ENCODE measurements around the gene ASIC2. TPM values are rescaled to one million over a fixed set of nuclear protein-coding genes. Genes with fewer than 3 reads are reported as not detected.

Gene ASIC2
- total RNA-seq, 1 donor from 2014 or later = 0.23 TPM

- TF ChIP-seq CTCF (conservative IDR thresholded peaks at IDR 0.05; ENCODE audit: low read depth, low read length) = no peak
- peak overlapping the region; percentile 5 for H3K4me3 ChIP-seq (ENCODE audit: low read depth, low read length)
- no peak for DNase-seq (ENCODE audit: low read depth)
Measured at GRCh38 chr17:33267851-33268548, 25.1 kb downstream of the ASIC2 start.

GRCh38 chr17:33267271-33267790, 25.8 kb downstream of the ASIC2 start:
- no peak for TF ChIP-seq CTCF (conservative IDR thresholded peaks at IDR 0.05; ENCODE audit: low read depth, low read length)
- peak; percentile 99 for DNase-seq (ENCODE audit: low read depth)
- peak overlapping the region; percentile 5 for H3K4me3 ChIP-seq (ENCODE audit: low read depth, low read length)

- H3K4me3 ChIP-seq (ENCODE audit: low read depth, low read length) = no peak overlapping the region
- no peak for DNase-seq (ENCODE audit: low read depth)
- no peak for TF ChIP-seq CTCF (conservative IDR thresholded peaks at IDR 0.05; ENCODE audit: low read depth, low read length)
Measured at GRCh38 chr17:33266611-33267010, 26.5 kb downstream of the ASIC2 start.

- no peak overlapping the region for H3K4me3 ChIP-seq (ENCODE audit: low read depth, low read length)
- no peak for TF ChIP-seq CTCF (conservative IDR thresholded peaks at IDR 0.05; ENCODE audit: low read depth, low read length)
- no peak for DNase-seq (ENCODE audit: low read depth)
Measured at GRCh38 chr17:33266116-33266515, 27.0 kb downstream of the ASIC2 start.

- no peak for TF ChIP-seq CTCF (conservative IDR thresholded peaks at IDR 0.05; ENCODE audit: low read depth, low read length)
- no peak overlapping the region for H3K4me3 ChIP-seq (ENCODE audit: low read depth, low read length)
- DNase-seq (ENCODE audit: low read depth) = no peak
Measured at GRCh38 chr17:33263396-33263795, 29.7 kb downstream of the ASIC2 start.

- H3K4me3 ChIP-seq (ENCODE audit: low read depth, low read length) = no peak overlapping the region
- no peak for TF ChIP-seq CTCF (conservative IDR thresholded peaks at IDR 0.05; ENCODE audit: low read depth, low read length)
Measured at GRCh38 chr17:33262266-33263123, 30.6 kb downstream of the ASIC2 start.

More at GRCh38 chr17:33262266-33263123, 30.6 kb downstream of the ASIC2 start:
- DNase-seq (ENCODE audit: low read depth) = no peak
